CD4-positive, alpha-beta T cell treated with Interleukin-17A for 4 hours (primary cell): Measurements from ENCODE around the gene SHOC2.
A peak's percentile ranks its signal among the peaks of the same experiment; 100 is the strongest.
"Not testable (repeated sequence)": the region's sequence is repeated elsewhere in the genome, so short reads cannot be mapped to it uniquely, and the experiment has no call there.

ENCODE experiments used
- DNase-seq: peaks from one replicate; pipeline ENCODE4 v3.0.0-alpha.2; 2020; ENCODE audit warnings: mixed read lengths

The SHOC2 gene

DNA sequence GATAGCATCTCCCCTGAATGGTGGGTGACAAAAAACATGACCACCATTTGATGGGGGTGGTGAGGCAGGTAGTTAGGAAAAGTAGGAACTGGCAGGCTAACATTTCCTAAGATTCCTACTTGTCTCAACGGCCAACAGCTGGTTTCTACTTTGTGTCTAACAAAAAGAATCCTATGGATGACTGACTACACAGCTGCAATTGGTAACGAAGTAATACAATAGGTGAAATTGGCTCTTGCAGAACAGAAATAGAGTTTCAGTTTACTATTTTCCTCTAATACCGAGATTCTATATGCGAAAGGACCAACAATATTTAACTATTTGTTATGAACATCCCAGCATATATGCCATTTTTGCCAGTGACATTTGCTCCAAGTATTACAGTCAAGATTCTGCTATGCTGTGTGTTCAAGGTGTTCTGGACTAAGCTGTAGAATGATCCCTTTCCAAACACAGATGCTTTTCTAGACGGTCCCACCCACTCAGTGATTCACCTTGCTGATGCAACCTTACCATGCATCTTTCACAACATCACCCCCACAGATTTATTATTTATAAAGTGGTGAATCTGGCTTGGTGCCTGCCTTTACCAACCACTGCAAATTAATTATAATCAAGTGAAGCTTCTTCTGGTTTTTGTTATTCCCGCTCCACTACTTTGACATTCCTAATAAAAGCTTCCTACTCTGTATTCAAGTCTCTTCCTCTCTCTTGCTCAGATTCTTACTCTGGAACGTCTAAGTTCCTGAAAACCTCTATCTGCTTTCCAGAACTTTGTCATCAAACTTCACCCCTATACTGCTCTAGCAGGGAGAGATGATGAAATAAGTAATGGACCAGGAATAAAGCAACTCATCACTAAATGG lies 17.2 kb upstream of the SHOC2 start:
- no peak for DNase-seq

DNA sequence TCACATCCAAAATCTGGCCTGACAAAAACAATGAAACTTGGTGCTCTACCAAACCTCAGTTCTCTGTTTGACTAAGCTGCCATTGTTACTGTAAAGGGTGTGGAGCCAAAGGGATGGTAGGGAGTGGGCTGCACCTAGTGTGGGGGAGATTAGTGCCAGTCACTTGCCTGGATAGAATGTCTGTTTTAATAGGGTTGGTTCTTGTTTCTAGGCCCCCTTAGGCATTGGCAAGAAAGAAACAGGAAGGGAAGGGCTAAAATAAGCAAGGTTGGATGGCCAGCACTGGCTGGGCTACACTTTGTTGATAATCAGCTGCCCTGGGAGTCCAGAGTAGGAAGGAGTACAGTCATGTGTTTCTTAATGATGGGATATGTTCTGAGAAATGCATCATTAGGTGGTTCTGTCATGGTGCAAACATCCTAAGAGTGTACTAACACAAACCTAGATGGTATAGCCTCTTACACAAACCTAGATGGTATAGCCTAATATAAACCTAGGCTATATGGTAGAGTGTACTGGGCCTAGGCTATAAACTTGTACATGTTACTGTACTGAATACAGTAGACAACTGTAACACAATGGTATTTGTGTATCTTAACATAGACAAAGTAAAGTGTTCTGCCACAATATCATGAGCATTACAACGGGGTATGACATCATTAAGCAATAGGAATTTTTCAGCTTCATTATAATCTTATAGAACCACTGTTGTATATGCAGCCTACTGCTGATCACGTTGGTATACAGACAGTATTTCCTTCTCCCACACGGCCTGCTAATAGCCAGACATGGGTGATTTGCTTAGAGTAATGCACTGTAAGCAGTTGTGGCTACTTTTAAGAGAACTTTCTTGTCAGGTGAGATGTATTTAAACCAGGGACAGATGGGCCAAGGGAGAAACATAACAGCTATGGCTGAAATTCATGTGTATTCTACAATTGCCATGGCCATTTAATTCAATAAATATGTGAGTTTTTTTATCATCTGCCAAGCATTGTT lies 15.8 kb upstream of the SHOC2 start:
- DNase-seq, result no peak

DNA sequence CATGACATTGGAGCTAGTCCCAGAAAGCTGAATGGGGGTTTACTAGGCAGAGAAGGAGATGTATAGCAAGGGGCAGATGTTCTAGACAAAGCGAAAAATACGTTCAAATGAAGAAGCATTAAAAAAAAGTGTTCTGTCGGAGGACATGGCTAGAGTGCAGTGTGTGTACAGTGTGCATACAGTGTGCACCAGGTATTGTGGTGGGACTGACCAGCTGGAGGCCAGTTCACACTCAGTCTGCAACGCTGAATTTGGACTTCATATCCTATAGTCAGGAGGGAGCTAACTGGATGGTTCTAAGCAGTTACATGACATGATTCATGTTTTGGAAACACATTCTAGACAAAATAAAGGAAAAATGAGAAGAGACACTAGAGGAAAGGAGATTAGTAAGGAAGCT lies 9.3 kb upstream of the SHOC2 start:
- no peak for DNase-seq

DNA sequence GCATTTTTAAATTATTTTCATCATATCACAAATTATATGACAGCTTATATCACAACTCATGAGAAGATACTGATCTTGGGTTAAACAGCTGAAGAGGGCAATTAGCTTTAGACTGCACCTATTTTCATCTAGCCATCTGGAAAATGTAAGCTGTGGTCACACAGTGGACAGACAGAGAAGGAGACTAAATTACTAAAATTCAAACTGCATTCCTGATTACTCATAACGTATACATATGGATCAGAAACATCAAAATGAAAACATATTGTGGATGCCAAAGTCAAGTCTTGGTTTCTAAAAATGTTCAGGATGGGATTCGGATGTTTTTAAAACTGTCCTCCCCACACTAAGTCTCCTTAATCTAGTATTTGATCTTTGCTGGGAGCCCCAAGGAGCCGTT lies 7.0 kb upstream of the SHOC2 start:
- no peak for DNase-seq

DNA sequence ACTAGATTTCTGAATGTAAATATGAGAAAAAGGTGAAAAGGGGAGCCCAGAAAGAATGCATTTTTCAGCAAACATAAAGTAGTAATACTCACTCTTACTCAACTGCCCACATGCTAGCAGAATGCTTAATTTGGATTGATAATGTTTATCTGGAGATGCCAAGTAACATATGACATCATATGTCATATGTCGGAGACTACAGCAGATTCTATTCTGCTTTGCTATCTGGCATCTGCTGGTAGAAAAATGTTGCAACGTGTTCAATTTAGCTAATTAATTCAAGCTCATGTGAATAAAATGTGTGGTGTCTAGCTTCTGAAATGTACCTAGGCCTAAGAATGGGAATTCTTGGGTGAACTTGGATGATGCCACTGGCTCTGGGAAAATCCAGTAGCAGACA lies 5.0 kb upstream of the SHOC2 start:
- DNase-seq, result no peak

DNA sequence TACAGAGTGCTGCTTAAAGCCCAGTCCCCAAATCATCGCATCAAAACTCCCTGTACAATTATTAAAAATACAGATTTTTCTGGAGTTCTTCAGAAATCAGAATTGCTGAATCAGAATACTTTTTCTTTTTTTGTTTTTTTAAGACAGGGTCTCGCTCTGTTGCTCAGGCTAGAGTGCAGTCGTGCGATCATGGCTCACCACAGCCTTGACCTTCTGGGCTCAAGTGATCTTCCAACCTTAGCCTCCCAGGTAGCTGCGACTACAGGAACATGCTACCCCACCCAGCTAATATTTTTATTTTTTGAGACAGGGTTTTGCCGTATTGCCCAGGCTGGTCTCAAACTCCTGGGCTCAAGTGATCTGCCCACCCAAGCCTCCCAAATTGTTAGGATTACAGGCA lies 4.4 kb upstream of the SHOC2 start:
- DNase-seq, result no peak

DNA sequence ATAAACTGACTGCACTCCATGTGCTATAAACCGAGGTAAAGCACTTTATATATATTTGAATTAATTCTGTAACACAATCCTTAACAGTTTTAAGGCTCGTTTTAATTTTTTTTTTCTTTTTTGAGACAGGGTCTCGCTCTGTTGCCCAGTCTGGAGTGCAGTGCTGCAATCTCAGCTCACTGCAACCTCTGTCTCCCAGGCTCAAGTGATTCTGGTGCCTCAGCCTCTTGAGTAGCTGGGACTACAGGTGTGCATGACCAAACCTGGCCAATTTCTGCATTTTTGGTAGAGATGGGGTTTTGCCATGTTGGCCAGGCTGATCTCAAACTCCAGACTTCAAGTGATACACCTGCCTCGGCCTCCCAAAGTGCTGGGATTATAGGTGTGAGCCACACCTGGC lies 3.8 kb upstream of the SHOC2 start:
- DNase-seq, result not testable (repeated sequence)

DNA sequence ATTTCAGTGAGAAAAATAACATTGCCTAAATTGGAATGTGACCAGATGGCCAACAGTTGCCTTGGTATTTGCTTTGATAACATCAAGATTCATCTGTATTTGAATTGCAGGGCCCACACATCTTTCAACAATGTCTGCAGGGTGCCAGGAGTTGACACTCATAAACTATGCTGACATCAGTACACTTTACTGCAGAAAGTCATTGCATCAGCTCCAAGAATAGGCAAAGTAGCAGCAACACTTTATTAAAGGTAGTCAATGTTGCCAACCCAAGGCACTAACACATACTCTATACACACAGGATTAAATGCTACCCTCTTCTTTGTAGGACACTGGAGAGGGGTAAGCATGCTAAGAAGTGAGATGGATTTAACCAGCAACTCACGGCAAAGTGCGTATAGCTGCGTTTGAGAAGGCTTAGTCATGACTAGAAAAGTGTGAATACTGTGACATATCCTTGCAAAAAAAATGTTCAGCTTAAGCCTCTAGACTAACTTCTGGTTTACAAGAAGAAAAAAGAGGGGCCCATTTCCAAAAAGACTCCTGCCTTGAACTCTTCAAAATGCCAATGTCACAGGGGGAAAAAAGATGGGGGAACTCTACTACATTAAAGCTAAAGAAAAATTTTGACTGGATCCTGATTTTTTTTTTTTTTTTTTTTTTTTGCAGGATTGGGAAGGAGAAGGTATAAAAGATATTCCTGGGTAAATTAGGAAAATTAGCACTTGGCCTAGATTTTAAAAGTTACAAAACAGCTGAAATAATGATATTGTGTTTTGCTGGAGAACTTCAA lies 2.7 kb upstream of the SHOC2 start:
- DNase-seq, result no peak

DNA sequence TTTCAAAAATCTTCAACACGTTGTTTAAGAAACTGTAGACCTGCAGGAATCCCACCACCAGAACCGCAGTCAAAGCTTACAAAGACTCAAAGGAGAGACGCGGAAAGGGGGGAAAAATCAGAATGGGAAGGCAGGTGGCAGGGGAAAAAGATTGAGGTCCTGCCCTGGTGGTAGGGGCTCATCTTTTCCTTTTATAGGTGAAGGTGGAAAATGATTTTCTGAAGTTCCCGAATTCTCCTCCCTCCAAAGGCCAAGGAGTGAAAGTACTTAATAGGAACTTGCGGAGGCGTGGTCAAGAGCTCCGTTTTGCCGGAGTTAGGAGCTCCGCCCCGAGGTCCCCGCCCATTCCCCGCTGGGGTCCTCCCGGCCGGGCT lies 1.1 kb upstream of the SHOC2 start:
- peak; percentile 92 for DNase-seq

DNA sequence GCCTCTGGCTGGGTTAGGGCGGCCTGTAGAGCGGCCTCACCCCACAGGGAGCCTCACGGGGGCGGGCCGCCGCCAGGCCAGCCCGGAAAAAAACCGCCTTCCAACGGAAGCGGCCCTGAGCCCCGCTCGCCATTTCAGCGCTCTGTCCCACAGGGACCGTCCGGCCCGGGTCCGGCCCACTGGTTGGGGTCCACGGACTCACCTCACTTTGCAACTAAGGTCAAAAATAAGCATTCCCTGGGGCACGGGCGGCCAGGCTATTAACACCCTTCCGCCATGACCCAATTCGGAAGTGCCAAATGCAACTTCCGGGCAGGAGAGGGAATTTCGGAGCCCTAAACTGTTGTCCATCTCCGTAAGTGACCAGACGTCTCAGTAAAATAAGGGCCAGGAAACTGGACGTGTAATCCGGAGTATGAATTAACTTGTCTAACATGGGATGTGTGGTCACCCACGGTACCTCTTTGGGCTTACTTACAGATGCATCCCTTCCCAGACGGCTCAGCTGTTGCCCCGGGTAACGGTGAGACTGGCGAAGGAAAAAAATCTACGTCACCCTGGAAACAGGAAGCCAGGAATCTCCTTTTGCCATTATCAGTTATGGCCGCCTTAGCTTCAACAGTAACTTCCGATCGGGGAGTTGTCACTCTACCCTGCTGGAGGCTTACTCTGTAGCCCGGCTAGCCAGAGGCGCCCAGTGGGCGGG lies 608 bp upstream of the SHOC2 start, which contains the start of gene BBIP1:
TSS of gene BBIP1 (minus strand) at position 538 of the 706 bp plus-strand sequence. CDS start 1,023 bp downstream, outside the sequence.
- no peak for DNase-seq

DNA sequence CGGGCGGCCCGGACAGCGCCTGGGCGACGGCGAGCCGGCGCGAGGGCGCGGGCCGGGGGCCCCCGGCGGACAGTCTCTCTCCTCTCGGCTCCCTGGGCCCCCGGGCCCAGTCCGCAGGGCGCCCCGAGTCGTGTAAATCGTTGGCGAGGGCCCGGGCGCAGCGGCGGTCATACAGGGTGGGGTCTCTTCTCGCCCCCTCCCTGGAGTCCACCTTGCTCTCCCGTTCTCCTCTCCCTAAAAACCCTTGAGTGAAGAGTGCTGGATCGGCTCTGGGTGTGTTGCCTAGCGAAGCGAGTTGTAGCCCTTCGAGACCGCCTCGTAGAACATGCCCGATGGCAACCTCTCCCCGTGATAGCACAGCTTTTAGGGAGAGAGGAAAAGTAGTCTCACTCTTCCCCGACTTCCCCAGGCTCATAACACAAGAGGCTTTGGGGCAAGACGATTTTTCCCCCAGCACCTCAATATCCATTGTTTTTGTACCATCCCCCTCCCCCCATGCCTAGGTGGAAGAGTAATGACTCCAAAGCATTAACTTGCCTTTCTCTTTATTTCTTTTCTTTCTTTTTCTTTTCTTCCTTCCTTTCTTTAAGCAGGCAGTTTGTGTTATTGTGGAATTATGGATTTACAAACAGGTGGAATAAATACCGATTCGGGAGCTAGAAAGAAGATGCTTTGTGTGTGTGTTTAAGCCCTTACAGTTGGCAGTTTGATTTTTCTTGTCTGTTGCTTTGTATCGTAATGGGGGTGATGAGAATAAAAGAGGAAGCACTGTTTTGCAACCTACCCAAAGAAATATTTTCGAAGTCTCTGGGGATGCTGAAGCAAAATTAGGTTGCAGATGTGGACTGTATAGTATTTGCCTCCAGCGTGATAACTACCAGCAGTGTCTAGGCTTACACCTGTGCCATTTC lies 822 bp downstream of the SHOC2 start:
- DNase-seq, result peak; percentile 31

DNA sequence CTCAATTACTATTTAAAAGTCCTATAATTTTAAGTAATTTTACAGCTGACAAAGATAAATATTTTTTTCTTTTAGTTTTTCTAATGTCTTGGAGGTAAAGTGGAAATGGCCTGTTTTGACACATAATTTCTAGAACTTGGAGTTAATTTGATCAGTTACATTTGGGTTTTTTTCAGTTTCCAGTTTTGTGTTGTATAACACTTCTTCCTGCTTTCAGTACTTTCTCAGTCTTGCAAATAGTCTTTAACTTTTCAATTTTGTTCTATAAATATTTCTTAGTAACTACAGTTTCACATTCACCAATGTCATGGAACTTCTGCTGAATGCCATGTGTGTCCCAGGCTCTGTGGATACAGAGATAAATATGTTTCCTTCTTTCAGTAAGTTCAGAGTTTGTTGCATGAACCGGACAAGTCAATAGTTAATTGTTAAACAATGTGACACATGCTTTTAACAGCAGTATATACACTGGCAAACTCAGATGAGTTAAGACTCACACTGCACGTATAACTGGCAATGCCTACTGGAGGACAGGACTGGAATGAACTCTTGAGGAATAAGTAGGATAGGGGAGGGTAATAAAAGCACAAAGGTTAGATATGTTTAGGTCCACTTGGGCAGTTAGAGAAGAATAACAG lies 4.6 kb downstream of the SHOC2 start:
- DNase-seq, result no peak

DNA sequence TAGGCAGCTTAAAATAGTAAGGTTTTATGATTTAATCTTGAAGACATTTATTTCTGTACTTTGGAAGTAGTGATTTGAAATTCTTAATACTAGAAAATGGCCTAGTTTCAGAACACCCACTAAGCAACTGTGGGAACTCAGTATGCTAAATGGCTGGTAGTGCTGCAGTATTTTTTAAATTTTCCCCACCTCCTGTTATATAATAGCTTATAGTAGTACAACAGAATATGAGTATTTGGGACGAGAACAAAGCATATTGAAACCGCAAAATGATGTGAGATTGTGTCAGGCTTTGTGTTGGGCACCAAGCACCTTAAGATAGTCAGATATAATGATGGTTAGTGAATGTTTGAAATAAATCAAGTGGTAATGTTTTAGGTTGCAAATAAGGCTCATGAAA lies 8.1 kb downstream of the SHOC2 start:
- no peak for DNase-seq

DNA sequence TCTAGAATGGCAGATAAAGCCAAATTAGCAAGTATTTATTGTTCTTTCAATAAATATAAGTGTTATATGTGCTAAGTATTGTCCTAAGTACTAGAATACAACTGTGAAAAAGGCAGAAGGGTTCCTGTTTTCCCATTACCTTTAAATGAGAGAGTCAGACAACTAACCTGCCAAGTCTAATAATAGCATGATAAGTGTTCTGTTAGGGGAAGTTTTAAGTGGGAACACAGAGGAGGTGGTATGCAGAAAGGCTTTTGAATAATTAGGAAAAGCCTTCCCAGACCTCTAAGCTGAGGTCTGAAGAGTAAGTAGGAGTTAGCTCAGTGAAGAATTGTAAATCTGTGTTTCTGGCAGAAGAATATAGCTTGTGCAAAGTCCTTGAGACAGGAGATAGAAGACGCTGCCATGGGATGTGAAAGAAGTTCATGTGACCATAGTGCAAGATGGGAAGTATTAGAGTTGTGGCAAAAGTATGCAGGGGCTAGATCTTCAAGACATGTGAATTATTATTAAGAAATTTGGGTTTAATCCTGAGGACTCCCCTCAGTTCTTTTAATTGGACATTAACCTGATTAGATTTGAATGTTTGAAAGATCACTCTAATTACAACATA lies 12.5 kb downstream of the SHOC2 start:
- no peak for DNase-seq

DNA sequence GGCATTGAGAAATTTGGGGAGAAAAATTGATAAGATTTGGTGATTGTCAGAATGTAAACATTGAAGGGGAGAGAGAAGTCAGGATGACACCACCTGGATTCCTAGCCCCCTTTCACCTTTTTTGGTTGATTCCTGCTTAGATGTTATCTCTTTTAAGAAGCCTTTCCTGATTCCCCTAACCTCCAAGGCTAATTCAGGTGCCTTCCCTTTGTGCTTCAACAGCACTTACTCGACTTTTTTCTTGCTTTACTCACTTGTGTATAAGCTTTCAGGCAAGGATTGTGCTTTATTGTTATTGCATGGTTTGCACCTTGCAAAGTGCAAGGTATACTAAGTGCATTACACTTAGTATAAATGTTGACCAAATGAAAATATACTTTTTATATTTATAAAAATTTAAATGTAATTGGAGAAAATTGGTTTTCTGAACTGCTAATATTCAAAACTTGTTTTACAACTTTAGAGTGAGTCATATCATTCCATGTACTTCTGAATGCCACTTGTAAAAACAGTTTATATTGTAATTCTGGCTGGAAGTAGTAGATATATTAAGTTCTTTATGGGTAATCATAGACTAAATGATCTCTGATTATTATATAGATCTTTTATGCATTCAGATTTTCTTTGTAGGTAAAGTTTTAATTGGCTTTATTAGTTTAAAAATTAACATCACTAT lies 13.2 kb downstream of the SHOC2 start:
- DNase-seq, result no peak

DNA sequence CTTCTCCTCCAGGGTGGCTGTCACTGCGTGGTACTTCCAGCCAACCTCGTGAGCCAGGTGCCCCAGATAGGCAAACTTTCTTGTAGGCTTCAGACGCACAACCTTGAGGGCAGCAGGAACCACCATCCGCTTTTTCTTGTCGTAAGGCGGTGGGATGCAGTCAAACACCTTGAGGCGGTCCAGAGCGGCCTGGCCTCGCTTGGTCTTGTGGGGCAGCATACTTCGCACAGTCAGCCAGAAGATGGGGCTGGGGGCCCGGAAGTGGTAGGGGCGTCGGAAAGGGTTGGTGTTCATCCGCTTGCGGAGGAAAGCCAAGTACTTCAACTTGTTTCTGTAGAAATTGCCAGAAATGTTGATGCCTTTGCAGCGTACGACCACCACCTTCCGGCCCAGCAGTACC lies 17.4 kb downstream of the SHOC2 start:
- no peak for DNase-seq

DNA sequence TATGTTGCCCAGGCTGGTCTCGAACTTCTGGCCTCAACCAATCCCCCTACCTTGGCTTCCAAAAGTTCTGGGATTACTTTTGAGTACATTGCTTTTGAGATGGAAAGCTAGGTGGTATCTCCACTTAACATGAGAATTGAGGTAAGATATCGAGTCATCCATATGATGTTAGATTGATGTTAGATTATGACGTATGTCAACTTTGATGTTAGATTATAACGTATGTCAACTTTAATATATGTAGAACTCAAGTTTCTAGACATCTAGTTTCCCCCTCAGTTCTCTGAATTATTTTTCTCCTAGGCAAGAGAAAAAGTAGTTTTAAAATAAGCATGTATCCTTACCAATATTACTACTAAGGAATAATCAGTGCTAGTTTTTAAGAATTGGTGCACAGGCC lies 20.0 kb downstream of the SHOC2 start:
- no peak for DNase-seq

DNA sequence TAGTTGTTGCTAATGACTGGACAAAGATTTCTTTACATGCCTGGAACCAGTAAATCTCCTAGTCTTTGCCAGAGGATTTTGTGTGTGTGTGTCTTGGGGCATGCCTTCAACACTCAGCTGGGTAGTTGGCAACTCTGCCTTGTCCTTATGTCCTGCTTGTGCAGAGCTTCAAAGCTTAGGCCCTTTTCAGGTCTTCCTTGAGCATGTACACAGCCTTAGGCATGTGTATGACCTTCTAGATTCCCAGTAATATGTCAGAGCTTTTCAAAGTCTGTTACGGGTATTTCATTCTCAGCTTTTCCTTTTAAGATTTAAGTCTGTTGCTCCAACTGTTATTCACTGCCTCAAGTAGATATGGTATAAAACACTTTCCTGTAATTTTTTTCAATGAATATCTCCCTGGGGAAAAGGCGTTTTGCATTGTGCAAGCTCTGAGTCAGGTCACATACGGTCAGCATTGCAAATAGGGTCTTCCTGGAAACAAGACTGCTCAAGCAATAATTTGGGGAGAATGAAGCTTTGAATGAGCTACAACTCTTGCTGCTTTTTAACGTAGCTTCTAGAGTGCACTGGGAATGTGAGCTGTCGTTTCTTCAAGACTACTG lies 25.5 kb downstream of the SHOC2 start:
- no peak for DNase-seq

DNA sequence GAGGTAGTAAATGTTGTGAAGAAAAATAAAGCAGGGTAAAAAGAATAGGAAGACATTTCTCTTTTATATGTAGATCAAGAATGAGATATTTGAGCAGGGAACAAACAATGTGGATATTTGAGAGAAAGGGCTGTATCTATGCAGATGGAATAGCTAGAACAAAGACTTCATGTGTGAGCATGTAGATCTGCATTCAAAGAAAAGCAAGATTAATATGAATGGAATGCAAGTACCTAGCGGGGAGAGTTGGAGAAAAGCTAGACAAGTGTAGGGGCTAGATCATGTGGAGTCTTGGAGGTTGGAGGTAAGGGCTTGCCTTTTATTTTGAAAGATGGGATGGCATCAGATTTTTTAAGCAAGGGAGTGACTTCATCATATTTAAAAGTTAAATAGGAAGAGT lies 27.1 kb downstream of the SHOC2 start:
- no peak for DNase-seq
